GM23248 (cell line): ENCODE measurements around the gene CHERP.

Experiments
- EZH2 ChIP-seq: fragments of 200-600 bp; sonication (generic); IDR thresholded peaks from 2 replicates; pipeline ENCODE4 v1.6.1; 2018; ENCODE audit warnings: antibody characterized with exemption, mild to moderate bottlenecking; ENCODE audit not compliant: insufficient read depth, poor library complexity, severe bottlenecking
- EZH2phosphoT487 ChIP-seq: fragments of 200-600 bp; sonication (generic); IDR thresholded peaks from 2 replicates; pipeline ENCODE4 v1.6.1; 2018; ENCODE audit warnings: antibody characterized with exemption, moderate library complexity, mild to moderate bottlenecking, low read depth; ENCODE audit not compliant: insufficient read depth

DNA sequence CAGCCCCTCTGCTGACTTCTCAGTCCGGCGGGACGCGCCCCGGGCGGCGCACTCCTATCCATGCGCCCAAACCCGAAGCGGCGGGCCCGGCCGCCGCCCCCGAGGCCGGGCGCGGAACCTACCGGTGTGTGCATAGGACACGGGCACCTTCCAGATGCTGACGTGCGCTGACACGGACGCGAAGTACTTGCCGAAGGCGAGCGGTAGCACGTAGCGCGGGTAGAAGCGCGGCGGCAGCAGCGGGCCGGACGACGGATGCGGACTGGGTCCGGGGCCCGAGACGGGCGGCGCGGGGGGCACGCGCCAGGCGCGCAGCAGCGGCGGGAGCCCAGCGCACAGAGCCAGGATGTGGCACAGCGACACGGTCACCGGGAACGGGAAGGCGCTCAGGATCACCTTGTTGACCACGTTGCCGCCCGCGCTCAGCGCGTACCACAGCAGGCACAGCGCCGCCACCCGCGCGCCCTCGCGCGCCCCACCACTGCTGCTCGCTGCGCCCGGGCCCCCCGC is 29.6 kb upstream of the CHERP start:
- TF ChIP-seq EZH2phosphoT487 (no peak), EZH2 (no peak)
